D721Med (cell line): Measurements from ENCODE around the gene IGSF11.

Experiments used
- DNase-seq: peaks from one replicate; pipeline ENCODE4 v3.0.0; 2011; ENCODE audit warnings: low spot score; ENCODE audit not compliant: insufficient read length
- FAIRE-seq: peaks from 2 replicates; lab custom pipeline; 2011; peaks lifted over from hg19 to GRCh38; lab: Jason Lieb, UNC
- CTCF ChIP-seq: IDR thresholded peaks from 2 replicates; pipeline ENCODE4 v1.5.1; 2012; ENCODE audit warnings: mild to moderate bottlenecking, control low read depth; ENCODE audit not compliant: insufficient read depth; ENCODE audit errors: missing control alignments

Gene IGSF11

GRCh38 chr3:118990823-118991560, 43.7 kb downstream of the IGSF11 start:
- no peak for TF ChIP-seq CTCF
- FAIRE-seq, result no peak
- DNase-seq, result no peak

GRCh38 chr3:118988198-118989130, 46.2 kb downstream of the IGSF11 start:
- no peak for TF ChIP-seq CTCF
- no peak for DNase-seq
- FAIRE-seq, result no peak

DNA sequence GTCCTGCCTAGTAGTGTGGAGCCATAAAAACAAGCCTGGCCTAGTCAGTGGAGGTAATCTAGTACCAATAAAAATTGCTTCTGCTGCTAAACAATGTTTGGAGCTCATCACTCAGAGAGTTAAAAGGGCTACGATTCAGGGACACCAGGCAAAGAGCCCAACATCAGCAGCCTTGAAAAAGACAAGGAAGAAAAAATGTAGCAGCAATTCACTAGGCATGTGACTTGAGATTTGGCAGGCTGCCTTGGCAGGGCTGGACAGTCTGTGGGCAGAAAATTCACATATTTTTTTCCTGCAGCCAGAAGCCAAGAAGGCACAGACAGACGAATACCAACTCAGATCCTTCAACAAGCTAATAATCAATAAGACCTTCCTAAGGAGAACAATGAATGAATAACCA, 47.2 kb downstream of the IGSF11 start:
- DNase-seq, result no peak
- FAIRE-seq, result no peak
- no peak for TF ChIP-seq CTCF

GRCh38 chr3:118986734-118987133, 47.9 kb downstream of the IGSF11 start:
- no peak for TF ChIP-seq CTCF
- no peak for FAIRE-seq
- DNase-seq, result no peak

GRCh38 chr3:118984699-118985098, 49.9 kb downstream of the IGSF11 start:
- DNase-seq, result no peak
- FAIRE-seq, result no peak

DNA sequence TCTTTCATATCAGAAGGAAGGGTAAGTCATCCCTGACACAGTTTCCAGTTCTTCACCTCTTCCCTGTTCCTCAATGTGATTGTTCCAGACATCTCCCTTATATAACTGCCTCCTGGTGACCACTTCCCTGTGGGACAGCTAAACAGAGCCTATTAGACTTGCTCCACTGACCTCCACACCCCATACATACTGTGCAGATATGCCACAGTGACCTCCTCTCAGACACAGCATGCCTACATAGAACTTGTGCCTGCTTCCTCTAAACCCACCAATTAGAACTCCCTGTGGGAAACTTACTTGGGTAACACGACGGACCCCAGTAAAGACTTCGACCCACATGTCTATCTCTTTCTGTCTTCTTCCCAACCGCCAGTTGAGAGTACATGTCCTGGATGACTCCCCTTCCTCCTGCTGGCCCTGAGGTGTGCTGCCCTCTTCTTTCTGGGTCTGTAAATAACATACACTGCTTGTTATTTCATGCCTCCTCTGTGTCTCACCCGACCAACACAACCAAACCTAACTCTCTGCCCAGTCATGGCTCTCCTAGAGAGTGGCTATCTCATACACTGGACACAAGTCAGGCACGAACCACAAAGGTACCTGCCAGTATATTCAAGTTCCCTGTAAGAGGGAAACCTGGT, 53.0 kb downstream of the IGSF11 start:
- DNase-seq (no peak), FAIRE-seq (no peak)
- TF ChIP-seq CTCF, result no peak

More at GRCh38 chr3:118984699-118985098, 49.9 kb downstream of the IGSF11 start:
- TF ChIP-seq CTCF, result no peak
